Fibroblast of skin of left quadriceps (primary cell): ENCODE results near the gene PTCH1.
A peak's percentile ranks its signal among the peaks of the same experiment; 100 is the strongest.

ENCODE experiments used
- DNase-seq, 2 experiments: peaks; one replicate each; pipeline ENCODE4 v3.0.0-alpha.2; 2013; ENCODE audit warnings: low read depth in 2 of 2

The PTCH1 gene

DNA sequence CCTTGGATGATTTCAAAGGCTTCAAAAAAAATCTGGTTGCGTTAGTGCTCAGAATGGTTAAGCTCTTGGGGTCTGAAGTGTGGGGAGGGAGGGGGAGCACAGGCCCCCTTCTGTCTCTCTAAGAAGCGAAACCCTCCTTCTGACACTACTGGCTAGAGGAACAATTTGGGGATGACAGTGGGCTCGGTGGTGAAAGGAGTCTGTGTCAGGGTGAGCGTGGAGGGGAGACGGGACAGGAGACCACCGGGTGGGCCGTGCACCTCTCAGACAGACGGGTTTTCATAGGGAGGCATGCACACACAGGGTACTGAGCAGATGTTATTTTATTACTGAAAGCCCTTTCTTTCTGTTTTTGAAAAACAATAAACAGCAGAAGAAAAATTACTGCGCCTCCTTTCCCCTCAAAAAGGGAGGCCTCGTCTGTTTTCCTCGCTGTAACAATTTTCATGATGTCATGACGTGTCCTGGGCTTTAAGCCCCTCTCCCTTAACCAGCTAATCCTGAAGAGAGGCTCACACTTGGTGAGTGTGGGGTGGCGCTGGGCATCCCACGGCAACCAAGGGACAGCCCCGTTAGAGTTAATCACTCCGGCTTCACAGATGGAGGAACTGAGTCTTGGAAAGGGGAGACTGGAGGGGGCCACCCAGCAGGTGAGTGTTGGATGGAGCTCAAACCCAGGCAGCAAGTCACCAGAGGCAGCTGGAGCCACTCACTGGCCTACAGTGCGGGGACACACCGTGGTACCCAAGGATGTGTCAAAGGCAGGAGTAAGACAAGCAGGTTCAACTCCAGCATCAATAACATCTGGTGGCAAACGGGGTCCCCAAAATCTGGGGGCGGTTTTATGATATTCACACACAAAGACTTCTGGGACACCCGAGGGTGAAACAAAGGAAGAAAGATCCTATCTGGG is 53.4 kb downstream of the PTCH1 start:
- DNase-seq: no peak

- DNase-seq: peak; percentile 94
These were observed 54.3 kb downstream of the PTCH1 start for GRCh38 chr9:95462249-95463147.

DNA sequence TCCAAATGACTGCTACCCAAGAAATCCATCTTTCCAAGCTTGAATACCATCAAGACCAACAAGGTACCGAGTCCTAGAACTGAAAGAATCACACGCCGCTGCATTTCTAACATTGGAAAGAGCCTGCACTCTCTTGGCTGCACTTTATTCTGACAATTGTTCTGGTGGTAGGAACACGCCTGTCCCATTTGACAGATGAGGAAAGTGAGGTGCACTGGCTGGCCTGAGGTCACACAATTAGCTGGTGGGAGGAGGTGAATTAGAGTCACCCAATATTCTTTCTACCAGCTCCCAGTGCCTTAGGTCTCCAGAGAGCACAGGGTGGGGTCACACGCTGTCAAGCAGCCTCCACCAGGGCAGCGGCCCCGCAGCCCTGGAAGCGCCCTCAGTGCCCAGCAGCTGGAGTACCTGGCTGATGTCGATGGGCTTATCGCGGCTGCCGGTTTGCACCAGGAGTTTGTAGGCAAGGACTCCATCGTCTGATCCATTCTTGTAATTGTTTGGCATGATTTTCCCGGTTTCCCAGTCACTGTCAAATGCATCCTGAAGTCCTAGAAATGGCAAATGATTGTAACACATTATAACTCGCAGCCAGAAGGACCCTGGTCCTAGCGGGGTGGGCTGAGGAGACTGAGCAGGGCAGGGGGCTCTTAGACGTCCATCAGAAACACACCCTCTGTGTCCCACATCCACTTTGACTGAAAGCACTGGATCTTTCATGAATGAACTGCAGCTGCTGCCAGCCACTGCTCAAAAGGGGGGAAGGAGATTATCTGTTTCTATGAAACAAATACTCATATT is 55.1 kb downstream of the PTCH1 start:
- DNase-seq: no peak

- DNase-seq: peak; percentile 31 to 49
These were observed 56.1 kb downstream of the PTCH1 start for GRCh38 chr9:95460518-95461164.

DNA sequence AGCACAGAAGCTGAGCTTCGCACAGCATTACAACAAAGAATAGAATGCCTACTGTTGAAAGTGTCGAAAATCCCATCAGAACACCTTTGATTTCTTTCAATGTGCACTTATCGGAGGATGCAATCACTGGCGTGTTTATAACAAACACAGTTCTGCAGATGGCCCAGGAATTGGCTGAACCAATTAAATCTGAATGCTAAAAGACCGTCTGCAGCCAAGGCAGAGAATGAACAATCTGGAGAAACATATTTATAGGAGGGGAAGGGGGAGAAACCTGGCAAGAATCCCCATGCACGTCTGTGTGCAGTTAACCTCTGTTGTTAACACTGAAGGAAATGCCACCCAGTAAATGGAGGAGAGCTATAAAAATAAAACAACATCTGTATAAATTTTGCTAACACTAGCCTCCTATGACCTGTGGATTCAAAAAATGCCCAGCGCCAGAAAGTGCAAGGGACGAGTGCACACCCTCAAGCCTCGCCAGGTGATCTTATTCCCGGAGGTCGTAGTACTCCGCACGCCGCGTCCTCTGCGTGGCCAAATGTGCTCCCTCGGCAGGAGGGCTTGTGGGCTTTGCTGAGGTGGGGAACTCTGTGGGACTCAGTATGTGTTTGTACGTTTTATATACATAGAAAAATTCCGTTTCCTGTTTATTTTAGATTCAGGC is 56.8 kb downstream of the PTCH1 start:
- DNase-seq: peak; percentile 28 to 32

- DNase-seq: no peak
These were observed 57.6 kb downstream of the PTCH1 start for GRCh38 chr9:95459178-95459577.

GRCh38 chr9:95458666-95459065 is 58.1 kb downstream of the PTCH1 start:
- DNase-seq: no peak

GRCh38 chr9:95457769-95458168 is 59.0 kb downstream of the PTCH1 start:
- no peak for DNase-seq

- DNase-seq: no peak
These were observed 61.1 kb downstream of the PTCH1 start for GRCh38 chr9:95455714-95456113.

- DNase-seq: no peak
These were observed 64.6 kb downstream of the PTCH1 start for GRCh38 chr9:95452176-95452575.

DNA sequence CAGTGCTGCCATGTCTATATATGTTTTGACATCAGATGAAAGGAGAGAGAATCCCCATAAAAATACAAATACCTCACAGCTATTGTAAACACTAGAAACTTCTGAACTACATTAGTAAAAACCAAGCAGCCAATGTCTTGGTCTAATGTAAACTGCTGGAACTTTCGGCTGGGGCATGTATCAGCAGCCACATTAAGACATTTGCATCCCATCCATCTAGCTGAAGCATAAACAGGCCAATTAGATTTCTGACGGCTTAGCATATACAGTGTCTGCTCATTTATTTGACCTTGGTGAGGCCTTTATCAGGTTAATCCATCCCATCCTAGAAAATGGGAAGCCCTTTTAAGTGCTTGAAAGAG is 65.7 kb downstream of the PTCH1 start:
- DNase-seq: no peak

- DNase-seq: no peak
These were observed 66.4 kb downstream of the PTCH1 start for GRCh38 chr9:95450171-95451064.

DNA sequence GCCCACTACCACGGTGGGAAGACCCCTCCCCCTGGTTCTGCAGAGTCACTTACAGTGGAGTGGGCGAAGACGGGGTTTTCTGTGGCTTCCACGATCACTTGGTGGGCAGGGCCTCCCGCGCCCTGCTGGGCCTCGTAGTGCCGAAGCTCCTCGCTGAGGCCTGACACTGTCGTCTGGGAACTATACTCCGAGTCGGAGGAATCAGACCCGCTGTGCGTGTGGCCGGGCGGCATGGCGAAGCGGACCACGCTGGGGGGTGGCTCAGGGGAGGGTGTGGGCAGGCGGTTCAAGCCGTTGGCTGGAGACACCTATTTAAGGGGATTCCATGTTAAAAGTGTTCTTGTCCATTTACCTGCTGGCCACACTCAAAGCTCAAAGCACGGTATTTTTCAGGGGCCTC is 67.8 kb downstream of the PTCH1 start:
- no peak for DNase-seq

DNA sequence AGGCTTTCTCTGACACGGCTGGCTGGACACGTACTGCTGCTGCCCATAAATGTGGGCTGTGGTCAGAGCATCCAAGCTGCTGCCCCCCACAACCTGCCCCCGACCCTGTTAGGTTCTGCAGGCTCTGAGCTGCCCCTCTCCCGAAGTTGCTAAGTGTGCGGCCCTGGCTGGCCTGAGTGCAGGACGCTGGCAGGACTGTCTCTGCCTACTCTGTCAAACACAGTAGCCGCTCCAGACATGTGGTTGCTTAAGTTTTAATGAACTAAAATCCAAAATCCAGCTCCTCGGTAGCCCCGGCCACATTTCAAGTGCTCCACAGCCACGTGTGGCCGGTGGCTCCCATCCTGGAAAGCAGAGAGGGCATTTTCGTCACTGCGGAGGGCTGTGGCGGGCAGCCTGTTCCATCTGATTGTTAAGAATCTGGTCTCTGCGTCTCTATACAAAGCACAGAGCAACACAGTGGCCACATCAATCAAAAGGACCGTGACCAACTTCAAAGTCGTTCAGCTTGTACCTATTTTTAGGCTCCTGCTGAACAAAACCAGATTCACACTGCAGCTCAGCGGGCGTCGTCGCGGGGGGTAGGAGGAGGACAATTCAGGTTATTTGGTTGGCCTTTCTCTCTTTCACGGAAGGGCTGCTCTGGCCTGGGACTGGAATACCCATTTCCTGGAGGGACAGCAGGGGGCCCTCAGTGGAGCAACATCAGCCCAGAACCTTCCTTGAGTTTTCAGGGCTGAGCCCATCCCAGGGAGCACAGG is 68.9 kb downstream of the PTCH1 start:
- no peak for DNase-seq

GRCh38 chr9:95446984-95447383 is 69.8 kb downstream of the PTCH1 start:
- no peak for DNase-seq

DNA sequence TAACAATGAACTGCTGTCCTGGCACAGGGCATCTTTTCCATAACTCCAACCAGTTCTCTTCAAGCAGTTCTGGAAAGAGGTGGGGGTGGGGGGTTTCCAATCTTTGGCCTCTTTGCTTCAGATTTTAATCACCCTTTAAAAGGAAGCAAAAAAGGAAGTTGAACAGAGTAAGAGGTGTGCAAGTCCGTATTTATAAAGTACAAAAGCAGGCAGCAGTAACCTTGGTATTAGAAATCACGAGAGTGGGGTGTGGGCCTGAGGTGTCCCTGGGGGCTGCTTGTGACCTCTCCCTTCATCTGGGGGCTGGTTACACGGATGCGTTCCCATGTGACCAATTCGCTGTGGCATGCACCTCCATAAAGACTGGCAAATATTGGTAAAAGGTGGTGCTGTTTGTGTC is 70.5 kb downstream of the PTCH1 start:
- no peak for DNase-seq

- no peak for DNase-seq
These were observed 72.6 kb downstream of the PTCH1 start for GRCh38 chr9:95444160-95444559.

DNA sequence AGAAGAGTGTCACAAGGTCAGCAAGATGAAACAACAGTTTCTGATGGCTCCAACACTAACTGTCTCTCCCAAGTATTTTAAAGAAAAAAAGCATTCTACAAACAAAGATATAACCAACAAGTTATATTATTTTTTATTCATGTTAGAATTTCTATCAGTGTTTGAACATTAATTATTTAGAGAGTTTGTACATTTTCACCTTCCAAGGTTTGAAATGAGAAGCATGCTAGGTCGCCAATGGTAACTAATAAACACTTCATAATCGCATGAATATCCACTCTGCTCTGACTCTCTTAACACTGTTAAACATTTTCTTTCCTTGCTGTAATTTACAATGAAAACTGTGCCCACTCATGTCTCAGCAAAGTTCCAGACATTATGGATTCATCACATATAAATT is 73.5 kb downstream of the PTCH1 start:
- DNase-seq: no peak

DNA sequence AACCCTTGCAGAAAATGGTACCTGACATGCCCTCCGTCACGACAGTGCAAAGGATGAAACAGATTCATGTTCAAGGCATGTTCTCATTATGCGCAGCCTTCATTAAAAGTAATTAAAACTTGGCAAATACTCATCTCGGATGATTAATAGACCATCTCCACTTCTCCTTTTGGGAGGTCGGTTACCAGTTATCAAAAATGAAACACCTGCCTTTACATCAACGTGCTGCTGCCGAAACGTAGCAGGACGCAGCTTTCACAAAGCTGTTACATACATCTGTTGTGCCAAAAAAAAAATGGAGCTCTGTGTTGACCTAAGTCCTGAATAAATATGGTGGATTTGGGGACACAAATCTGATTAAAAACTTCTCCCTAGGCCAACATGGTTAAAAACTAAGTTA is 75.7 kb downstream of the PTCH1 start:
- DNase-seq: no peak
